ENCODE measurements around the gene LRRC4C. TPM values are rescaled to one million over a fixed set of nuclear protein-coding genes. Genes with fewer than 3 reads are reported as not detected.

The LRRC4C gene
- total and polyA plus RNA-seq, 4 donors = 0.33 to 5.3 (median 0.43) TPM

DNA sequence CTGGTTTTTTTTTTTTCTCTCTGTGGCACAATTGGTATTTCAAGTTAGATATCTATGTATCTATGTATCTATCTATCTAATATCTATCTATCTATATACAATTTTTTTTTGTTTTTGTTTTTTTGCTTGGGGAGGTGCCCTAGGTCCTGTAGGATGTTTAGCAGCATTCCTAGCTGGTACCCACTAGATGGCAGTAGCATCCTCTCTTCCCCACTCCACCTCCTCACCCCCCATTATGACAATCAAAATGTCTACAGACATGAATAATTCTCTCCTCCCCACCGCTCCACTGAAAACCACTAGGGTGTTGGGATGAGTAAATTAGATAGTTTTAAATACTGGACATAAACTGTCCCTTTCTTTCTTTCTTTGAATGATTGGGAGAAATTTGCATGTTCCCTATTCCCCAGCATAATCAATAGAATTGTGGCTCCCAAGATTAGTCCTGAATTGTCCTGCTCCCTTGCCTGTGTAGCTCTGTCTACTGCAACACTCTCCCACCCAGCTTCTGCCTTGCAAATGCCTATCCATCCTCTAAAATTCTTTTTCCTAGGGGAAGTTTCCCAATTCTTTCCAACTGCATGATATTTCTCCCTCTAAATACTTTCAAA is 1152.4 kb downstream of the LRRC4C start:
- peaks cover 0 to 13% (median 0%) of the 10 kb centered on the region in 5 donors for H3K4me1 ChIP-seq (ENCODE audit: control insufficient read depth in 5 of 5, insufficient read depth in 5 of 5, low read length in 5 of 5)
- no peaks in the 10 kb centered on the region for H3K9me3 ChIP-seq (ENCODE audit: control insufficient read depth in 4 of 4, insufficient read depth in 3 of 4, low read length in 3 of 4)
- ATAC-seq (ENCODE audit: insufficient read depth, low FRiP score) (no peak), DNase-seq (peak in 2 of 3 donors; percentile 33 to 63)
- H3K27me3 ChIP-seq (ENCODE audit: control insufficient read depth in 3 of 3, insufficient read depth in 3 of 3, low read length in 2 of 3) = no peaks in the 10 kb centered on the region
- H3K36me3 ChIP-seq (ENCODE audit: control insufficient read depth in 4 of 4, insufficient read depth in 4 of 4, low read length in 4 of 4) = no peaks in the 10 kb centered on the region
- no peak overlapping the region for H3K9ac ChIP-seq (ENCODE audit: insufficient read depth in 1 of 2, low read length in 2 of 2)
- TF ChIP-seq, protein P1, sequence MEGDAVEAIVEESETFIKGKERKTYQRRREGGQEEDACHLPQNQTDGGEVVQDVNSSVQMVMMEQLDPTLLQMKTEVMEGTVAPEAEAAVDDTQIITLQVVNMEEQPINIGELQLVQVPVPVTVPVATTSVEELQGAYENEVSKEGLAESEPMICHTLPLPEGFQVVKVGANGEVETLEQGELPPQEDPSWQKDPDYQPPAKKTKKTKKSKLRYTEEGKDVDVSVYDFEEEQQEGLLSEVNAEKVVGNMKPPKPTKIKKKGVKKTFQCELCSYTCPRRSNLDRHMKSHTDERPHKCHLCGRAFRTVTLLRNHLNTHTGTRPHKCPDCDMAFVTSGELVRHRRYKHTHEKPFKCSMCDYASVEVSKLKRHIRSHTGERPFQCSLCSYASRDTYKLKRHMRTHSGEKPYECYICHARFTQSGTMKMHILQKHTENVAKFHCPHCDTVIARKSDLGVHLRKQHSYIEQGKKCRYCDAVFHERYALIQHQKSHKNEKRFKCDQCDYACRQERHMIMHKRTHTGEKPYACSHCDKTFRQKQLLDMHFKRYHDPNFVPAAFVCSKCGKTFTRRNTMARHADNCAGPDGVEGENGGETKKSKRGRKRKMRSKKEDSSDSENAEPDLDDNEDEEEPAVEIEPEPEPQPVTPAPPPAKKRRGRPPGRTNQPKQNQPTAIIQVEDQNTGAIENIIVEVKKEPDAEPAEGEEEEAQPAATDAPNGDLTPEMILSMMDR (IDR thresholded peaks at IDR 0.05; ENCODE audit: control extremely low read depth, extremely low read depth) = peak; percentile 20
- WGBS, 2 donors = 0 to 5% methylated on average over 1 of the region's 1 CpG
- no peak overlapping the region for H3K27ac ChIP-seq (ENCODE audit: low read depth in 1 of 2, low read length in 1 of 2)
- no peak overlapping the region for H3K4me3 ChIP-seq

DNA sequence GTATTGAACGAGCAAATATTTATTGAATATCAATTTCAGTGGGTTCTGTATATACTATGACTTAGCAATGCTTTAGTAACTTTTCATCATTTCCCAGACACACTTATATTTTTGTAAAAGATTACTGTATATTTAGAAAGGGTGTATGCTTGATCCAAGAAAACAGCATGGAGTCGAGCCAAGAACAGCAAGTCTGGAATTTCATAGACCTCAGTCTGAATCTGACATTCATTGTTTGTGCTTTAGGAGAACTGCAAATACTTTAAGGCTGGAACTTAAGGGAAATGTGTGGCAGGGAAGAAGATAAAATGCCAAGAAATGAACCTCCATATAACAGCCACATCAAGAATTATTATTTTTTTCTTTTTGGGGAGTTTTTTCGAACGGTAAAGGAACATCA is 1156.8 kb downstream of the LRRC4C start:
- Histone ChIP-seq H3K27ac (ENCODE audit: low read depth in 1 of 2, low read length in 1 of 2) (no peak overlapping the region), H3K9ac (ENCODE audit: insufficient read depth in 1 of 2, low read length in 2 of 2) (no peak overlapping the region), H3K4me3 (no peak overlapping the region), H3K9me3 (ENCODE audit: control insufficient read depth in 4 of 4, insufficient read depth in 3 of 4, low read length in 3 of 4) (no peaks in the 10 kb centered on the region), H3K4me1 (ENCODE audit: control insufficient read depth in 5 of 5, insufficient read depth in 5 of 5, low read length in 5 of 5) (peaks cover 0 to 14% (median 0%) of the 10 kb centered on the region in 5 donors), H3K27me3 (ENCODE audit: control insufficient read depth in 3 of 3, insufficient read depth in 3 of 3, low read length in 2 of 3) (no peaks in the 10 kb centered on the region), H3K36me3 (ENCODE audit: control insufficient read depth in 4 of 4, insufficient read depth in 4 of 4, low read length in 4 of 4) (no peaks in the 10 kb centered on the region)
- WGBS, 2 donors = 62 to 76% methylated on average over 4 of the region's 4 CpGs
- ATAC-seq (ENCODE audit: insufficient read depth, low FRiP score) = no peak
- TF ChIP-seq, protein P1 (IDR thresholded peaks at IDR 0.05; ENCODE audit: control extremely low read depth, extremely low read depth) = no peak
- DNase-seq = peak; percentile 34 to 77 (median 68)

DNA sequence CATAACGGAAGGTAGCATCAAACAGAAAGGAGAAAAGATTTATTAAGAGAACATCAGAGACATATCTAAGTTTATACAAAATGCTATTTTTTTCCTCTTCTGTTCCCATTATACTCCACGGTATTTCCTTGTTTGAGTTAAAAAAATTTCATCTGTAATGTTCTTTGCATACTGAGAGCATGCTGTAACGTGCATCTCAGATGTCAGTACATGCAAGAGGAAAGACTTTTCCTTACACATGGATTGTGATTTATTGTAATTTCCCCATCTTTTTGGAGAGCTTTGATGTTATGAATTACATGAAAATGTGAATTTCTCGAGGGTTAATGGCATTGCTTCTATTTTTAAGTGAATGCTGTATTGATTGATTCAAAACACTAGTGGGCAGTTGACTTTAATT is 1164.0 kb downstream of the LRRC4C start:
- H3K27ac ChIP-seq (ENCODE audit: low read depth in 1 of 2, low read length in 1 of 2) = no peak overlapping the region
- H3K4me1 ChIP-seq (ENCODE audit: control insufficient read depth in 5 of 5, insufficient read depth in 5 of 5, low read length in 5 of 5) = peaks cover 0 to 17% (median 2%) of the 10 kb centered on the region in 5 donors
- H3K9me3 ChIP-seq (ENCODE audit: control insufficient read depth in 4 of 4, insufficient read depth in 3 of 4, low read length in 3 of 4) = no peaks in the 10 kb centered on the region
- no peak for ATAC-seq (ENCODE audit: insufficient read depth, low FRiP score)
- no peaks in the 10 kb centered on the region for H3K36me3 ChIP-seq (ENCODE audit: control insufficient read depth in 4 of 4, insufficient read depth in 4 of 4, low read length in 4 of 4)
- WGBS, 2 donors = 59 to 73% methylated on average over 4 of the region's 4 CpGs
- no peak overlapping the region for H3K4me3 ChIP-seq
- no peak overlapping the region for H3K9ac ChIP-seq (ENCODE audit: insufficient read depth in 1 of 2, low read length in 2 of 2)
- no peak for DNase-seq
- TF ChIP-seq, protein P1 (IDR thresholded peaks at IDR 0.05; ENCODE audit: control extremely low read depth, extremely low read depth) = no peak
- H3K27me3 ChIP-seq (ENCODE audit: control insufficient read depth in 3 of 3, insufficient read depth in 3 of 3, low read length in 2 of 3) = peaks cover 0 to 3% (median 0%) of the 10 kb centered on the region in 3 donors

DNA sequence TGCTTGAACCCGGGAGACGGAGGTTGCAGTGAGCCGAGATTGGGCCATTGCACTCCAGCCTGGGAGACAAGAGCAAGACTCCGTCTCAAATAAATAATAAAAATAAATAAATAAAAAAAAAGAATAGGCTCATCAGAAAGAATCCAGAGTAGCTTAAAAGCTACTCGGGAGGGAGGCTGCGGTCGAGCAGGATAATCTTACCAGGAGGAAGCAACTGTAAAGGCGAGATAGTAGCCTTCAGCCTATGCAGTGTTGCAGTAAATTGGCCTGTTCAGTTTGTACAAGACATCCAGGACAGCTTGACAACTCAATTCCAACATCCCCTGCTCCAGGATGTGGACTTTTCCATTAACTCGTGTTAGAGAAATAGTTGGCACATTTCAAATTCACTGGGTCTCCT is 1164.7 kb downstream of the LRRC4C start:
- ATAC-seq (ENCODE audit: insufficient read depth, low FRiP score) (no peak), DNase-seq (no peak)
- H3K27ac ChIP-seq (ENCODE audit: low read depth in 1 of 2, low read length in 1 of 2) = no peak overlapping the region
- H3K4me3 ChIP-seq = no peak overlapping the region
- H3K9ac ChIP-seq (ENCODE audit: insufficient read depth in 1 of 2, low read length in 2 of 2) = no peak overlapping the region
- peaks cover 0 to 25% (median 2%) of the 10 kb centered on the region in 5 donors for H3K4me1 ChIP-seq (ENCODE audit: control insufficient read depth in 5 of 5, insufficient read depth in 5 of 5, low read length in 5 of 5)
- peaks cover 0 to 3% (median 0%) of the 10 kb centered on the region in 3 donors for H3K27me3 ChIP-seq (ENCODE audit: control insufficient read depth in 3 of 3, insufficient read depth in 3 of 3, low read length in 2 of 3)
- H3K36me3 ChIP-seq (ENCODE audit: control insufficient read depth in 4 of 4, insufficient read depth in 4 of 4, low read length in 4 of 4) = no peaks in the 10 kb centered on the region
- WGBS, 2 donors = 67 to 70% methylated on average over 9 of the region's 9 CpGs
- H3K9me3 ChIP-seq (ENCODE audit: control insufficient read depth in 4 of 4, insufficient read depth in 3 of 4, low read length in 3 of 4) = no peaks in the 10 kb centered on the region
- TF ChIP-seq, protein P1 (IDR thresholded peaks at IDR 0.05; ENCODE audit: control extremely low read depth, extremely low read depth) = no peak

Measured in lung (tissue), 12 donors.